Measurements from ENCODE around the gene NBPF3.
A peak's percentile ranks its signal among the peaks of the same experiment; 100 is the strongest.
"Not testable (repeated sequence)": the region's sequence is repeated elsewhere in the genome, so short reads cannot be mapped to it uniquely, and the experiment has no call there.

Gene NBPF3

GRCh38 chr1:21430875-21431274 is 9.1 kb upstream of the NBPF3 start:
- peaks cover 26% of the 10 kb centered on the region for H3K27me3 Mint-ChIP-seq
- H3K9me3 Mint-ChIP-seq; DNase-seq; H3K4me1 Mint-ChIP-seq (ENCODE audit: low read depth); H3K4me3 Mint-ChIP-seq; H3K36me3 Mint-ChIP-seq (ENCODE audit: low read depth); H3K27ac Mint-ChIP-seq: not testable (repeated sequence)

- H3K27ac Mint-ChIP-seq, result no peak overlapping the region
- H3K9me3 Mint-ChIP-seq, result no peaks in the 10 kb centered on the region
- H3K36me3 Mint-ChIP-seq (ENCODE audit: low read depth), result no peaks in the 10 kb centered on the region
- DNase-seq, result no peak
- peaks cover 4% of the 10 kb centered on the region for H3K4me1 Mint-ChIP-seq (ENCODE audit: low read depth)
- H3K4me3 Mint-ChIP-seq, result no peak overlapping the region
- peaks cover 21% of the 10 kb centered on the region for H3K27me3 Mint-ChIP-seq
Observed at GRCh38 chr1:21434394-21434793, 5.5 kb upstream of the NBPF3 start.

- no peak for DNase-seq
Observed at GRCh38 chr1:21435646-21436487, 4.1 kb upstream of the NBPF3 start.

GRCh38 chr1:21436488-21437340 is 3.2 kb upstream of the NBPF3 start:
- no peaks in the 10 kb centered on the region for H3K9me3 Mint-ChIP-seq
- peaks cover 21% of the 10 kb centered on the region for H3K27me3 Mint-ChIP-seq
- H3K4me3 Mint-ChIP-seq, result no peak overlapping the region
- no peak for DNase-seq
- peaks cover 2% of the 10 kb centered on the region for H3K36me3 Mint-ChIP-seq (ENCODE audit: low read depth)
- peaks cover 18% of the 10 kb centered on the region for H3K4me1 Mint-ChIP-seq (ENCODE audit: low read depth)
- H3K27ac Mint-ChIP-seq, result no peak overlapping the region

More at GRCh38 chr1:21435646-21436487, 4.1 kb upstream of the NBPF3 start:
- no peak overlapping the region for H3K4me3 Mint-ChIP-seq
- H3K36me3 Mint-ChIP-seq (ENCODE audit: low read depth), result peaks cover 2% of the 10 kb centered on the region
- H3K27ac Mint-ChIP-seq, result no peak overlapping the region
- H3K4me1 Mint-ChIP-seq (ENCODE audit: low read depth), result peaks cover 14% of the 10 kb centered on the region
- H3K9me3 Mint-ChIP-seq, result no peaks in the 10 kb centered on the region
- peaks cover 21% of the 10 kb centered on the region for H3K27me3 Mint-ChIP-seq

GRCh38 chr1:21437341-21437640 is 2.6 kb upstream of the NBPF3 start:
- Mint-ChIP-seq H3K36me3 (ENCODE audit: low read depth) (peaks cover 2% of the 10 kb centered on the region), H3K27ac (no peak overlapping the region), H3K9me3 (no peaks in the 10 kb centered on the region), H3K4me1 (ENCODE audit: low read depth) (peaks cover 21% of the 10 kb centered on the region), H3K4me3 (no peak overlapping the region), H3K27me3 (peaks cover 21% of the 10 kb centered on the region)
- DNase-seq, result no peak

GRCh38 chr1:21438646-21439312 is 1.2 kb upstream of the NBPF3 start:
- not testable (repeated sequence) for H3K27ac Mint-ChIP-seq

GRCh38 chr1:21439345-21439720 is 604 bp upstream of the NBPF3 start:
- peaks cover 2% of the 10 kb centered on the region for H3K36me3 Mint-ChIP-seq (ENCODE audit: low read depth)
- DNase-seq, result no peak
- peak overlapping the region; percentile 88 for H3K27ac Mint-ChIP-seq
- H3K9me3 Mint-ChIP-seq, result no peaks in the 10 kb centered on the region
- H3K27me3 Mint-ChIP-seq, result peaks cover 21% of the 10 kb centered on the region
- peaks cover 21% of the 10 kb centered on the region for H3K4me1 Mint-ChIP-seq (ENCODE audit: low read depth)
- H3K4me3 Mint-ChIP-seq, result peak overlapping the region; percentile 87

More at GRCh38 chr1:21438646-21439312, 1.2 kb upstream of the NBPF3 start:
- H3K36me3 Mint-ChIP-seq (ENCODE audit: low read depth); H3K9me3 Mint-ChIP-seq; DNase-seq: not testable (repeated sequence)
- Mint-ChIP-seq H3K4me1 (ENCODE audit: low read depth) (peaks cover 21% of the 10 kb centered on the region), H3K4me3 (peak overlapping the region; percentile 87), H3K27me3 (peaks cover 21% of the 10 kb centered on the region)

GRCh38 chr1:21440630-21441125 is 741 bp downstream of the NBPF3 start:
- Mint-ChIP-seq H3K4me1 (ENCODE audit: low read depth) (peaks cover 21% of the 10 kb centered on the region), H3K27ac (peak overlapping the region; percentile 67), H3K27me3 (peaks cover 12% of the 10 kb centered on the region), H3K4me3 (peak overlapping the region; percentile 87)
- DNase-seq, result peak; percentile 60
- not testable (repeated sequence) for H3K36me3 Mint-ChIP-seq (ENCODE audit: low read depth); H3K9me3 Mint-ChIP-seq

- not testable (repeated sequence) for H3K9me3 Mint-ChIP-seq, H3K27me3 Mint-ChIP-seq, H3K27ac Mint-ChIP-seq, H3K4me3 Mint-ChIP-seq, DNase-seq
- peaks cover 30% of the 10 kb centered on the region for H3K36me3 Mint-ChIP-seq (ENCODE audit: low read depth)
- peaks cover 20% of the 10 kb centered on the region for H3K4me1 Mint-ChIP-seq (ENCODE audit: low read depth)
Observed at GRCh38 chr1:21446647-21447046, 6.7 kb downstream of the NBPF3 start.

GRCh38 chr1:21447311-21447710 is 7.4 kb downstream of the NBPF3 start:
- DNase-seq, result no peak
- Mint-ChIP-seq H3K9me3 (no peaks in the 10 kb centered on the region), H3K36me3 (ENCODE audit: low read depth) (peaks cover 31% of the 10 kb centered on the region), H3K27me3 (no peaks in the 10 kb centered on the region), H3K27ac (no peak overlapping the region), H3K4me1 (ENCODE audit: low read depth) (peaks cover 16% of the 10 kb centered on the region), H3K4me3 (no peak overlapping the region)

- H3K27me3 Mint-ChIP-seq, result no peaks in the 10 kb centered on the region
- H3K9me3 Mint-ChIP-seq, result no peaks in the 10 kb centered on the region
- peaks cover 26% of the 10 kb centered on the region for H3K4me1 Mint-ChIP-seq (ENCODE audit: low read depth)
- no peak overlapping the region for H3K4me3 Mint-ChIP-seq
- H3K27ac Mint-ChIP-seq, result no peak overlapping the region
- H3K36me3 Mint-ChIP-seq (ENCODE audit: low read depth), result peaks cover 36% of the 10 kb centered on the region
- DNase-seq, result no peak
Observed at GRCh38 chr1:21449906-21450305, 10.0 kb downstream of the NBPF3 start.

- peaks cover 22% of the 10 kb centered on the region for H3K4me1 Mint-ChIP-seq (ENCODE audit: low read depth)
- no peak overlapping the region for H3K4me3 Mint-ChIP-seq
- no peak for DNase-seq
- H3K9me3 Mint-ChIP-seq, result no peaks in the 10 kb centered on the region
- H3K27me3 Mint-ChIP-seq, result no peaks in the 10 kb centered on the region
- H3K27ac Mint-ChIP-seq, result no peak overlapping the region
- H3K36me3 Mint-ChIP-seq (ENCODE audit: low read depth), result peaks cover 28% of the 10 kb centered on the region
Observed at GRCh38 chr1:21451212-21451611, 11.3 kb downstream of the NBPF3 start.

GRCh38 chr1:21451981-21452411 is 12.1 kb downstream of the NBPF3 start:
- Mint-ChIP-seq H3K27me3 (no peaks in the 10 kb centered on the region), H3K36me3 (ENCODE audit: low read depth) (peaks cover 28% of the 10 kb centered on the region), H3K9me3 (no peaks in the 10 kb centered on the region), H3K4me1 (ENCODE audit: low read depth) (peaks cover 18% of the 10 kb centered on the region), H3K27ac (no peak overlapping the region), H3K4me3 (no peak overlapping the region)
- no peak for DNase-seq

- not testable (repeated sequence) for H3K27ac Mint-ChIP-seq, H3K9me3 Mint-ChIP-seq, H3K4me3 Mint-ChIP-seq, DNase-seq, H3K27me3 Mint-ChIP-seq
- H3K36me3 Mint-ChIP-seq (ENCODE audit: low read depth), result peaks cover 18% of the 10 kb centered on the region
- peaks cover 18% of the 10 kb centered on the region for H3K4me1 Mint-ChIP-seq (ENCODE audit: low read depth)
Observed at GRCh38 chr1:21453964-21454614, 14.2 kb downstream of the NBPF3 start.
